Fibroblast of skin of left biceps (primary cell): ENCODE measurements around the gene CCDC85B.
A peak's percentile ranks its signal among the peaks of the same experiment; 100 is the strongest.

Experiments
- DNase-seq, 2 experiments: peaks; one replicate each; pipeline ENCODE4 v3.0.0-alpha.2; 2013; ENCODE audit warnings: low read depth in 2 of 2

The CCDC85B gene

GRCh38 chr11:65857853-65858680, 32.4 kb upstream of the CCDC85B start, which contains the start of gene CFL1:
CFL1 (minus strand) TSS chr11:65858180; CDS start chr11:65858099, 81 bp downstream.
- DNase-seq, result peak; percentile 95 to 96

- DNase-seq, result no peak
Observed at GRCh38 chr11:65858681-65859087, 31.8 kb upstream of the CCDC85B start.

GRCh38 chr11:65859095-65859811, 31.2 kb upstream of the CCDC85B start:
- peak; percentile 99 for DNase-seq

DNA sequence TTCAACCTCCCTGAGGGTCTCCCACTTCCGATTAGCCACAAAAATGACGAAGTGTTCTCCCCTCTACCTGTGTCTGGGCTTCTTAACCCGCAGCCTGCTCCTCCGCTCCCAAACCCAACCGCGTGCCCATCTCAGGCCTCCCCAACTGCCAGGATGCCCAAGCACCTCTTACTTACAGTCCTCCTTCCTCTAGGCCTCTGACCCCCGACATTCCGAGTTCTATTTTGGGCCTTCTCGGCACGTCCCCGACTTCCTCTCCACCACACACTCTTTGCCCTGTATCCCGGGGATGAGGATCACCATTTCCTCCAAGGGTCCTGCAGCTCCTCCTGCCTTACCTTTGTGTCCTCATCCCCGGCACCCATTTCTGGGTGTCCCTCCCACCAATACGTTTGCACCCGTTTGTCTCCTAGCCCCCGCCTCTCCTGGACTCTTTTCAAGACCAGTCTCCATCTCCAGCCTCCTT, 30.6 kb upstream of the CCDC85B start:
- no peak for DNase-seq

DNA sequence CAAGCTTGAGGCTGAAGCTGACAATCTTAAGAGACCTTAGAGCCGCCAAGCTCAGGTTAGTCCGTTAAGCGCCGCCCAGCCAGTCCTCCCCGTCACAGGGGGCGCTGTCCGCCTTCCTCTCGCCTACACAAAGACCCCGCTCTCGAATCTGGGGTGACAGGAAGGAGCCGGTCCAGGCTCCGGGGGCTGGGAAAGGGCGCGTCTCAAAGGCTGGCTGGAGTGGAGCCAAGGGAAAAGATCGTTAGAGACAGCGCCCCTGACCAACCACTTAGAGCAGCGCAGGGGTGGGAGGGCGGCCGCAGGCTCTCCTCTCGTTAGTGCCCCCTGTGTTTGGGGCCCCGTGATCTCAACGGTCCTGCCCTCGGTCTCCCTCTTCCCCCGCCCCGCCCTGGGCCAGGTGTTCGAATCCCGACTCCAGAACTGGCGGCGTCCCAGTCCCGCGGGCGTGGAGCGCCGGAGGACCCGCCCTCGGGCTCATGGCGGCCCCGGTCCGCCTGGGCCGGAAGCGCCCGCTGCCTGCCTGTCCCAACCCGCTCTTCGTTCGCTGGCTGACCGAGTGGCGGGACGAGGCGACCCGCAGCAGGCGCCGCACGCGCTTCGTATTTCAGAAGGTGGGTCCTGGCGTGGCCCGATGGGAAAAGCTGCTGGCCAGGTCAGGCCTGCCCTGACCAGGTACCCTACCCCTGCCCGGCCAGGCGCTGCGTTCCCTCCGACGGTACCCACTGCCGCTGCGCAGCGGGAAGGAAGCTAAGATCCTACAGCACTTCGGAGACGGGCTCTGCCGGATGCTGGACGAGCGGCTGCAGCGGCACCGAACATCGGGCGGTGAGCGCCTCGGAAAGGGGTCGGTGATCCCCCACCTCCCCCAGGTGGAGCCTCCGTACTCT, 30.0 kb upstream of the CCDC85B start, which contains the start of gene MUS81:
Gene MUS81, plus strand, starts transcription at position 156 of the 887 bp plus-strand sequence. Its CDS starts 321 bp downstream, at position 477.
- DNase-seq, result peak; percentile 96 to 97

DNA sequence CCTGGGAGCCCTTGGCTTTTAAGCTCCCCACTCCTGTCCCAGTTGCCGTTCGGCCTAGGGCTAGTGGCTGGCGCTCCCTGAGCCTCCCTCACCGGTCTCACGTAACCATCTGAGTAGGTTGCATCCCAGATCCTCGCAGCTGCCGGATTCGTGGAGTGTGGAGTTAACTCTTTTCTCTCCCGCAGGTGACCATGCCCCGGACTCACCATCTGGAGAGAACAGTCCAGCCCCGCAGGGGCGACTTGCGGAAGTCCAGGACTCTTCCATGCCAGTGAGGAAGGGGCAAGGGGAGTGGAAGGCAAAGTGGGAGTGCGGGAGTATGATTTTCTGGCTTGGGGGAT, 29.3 kb upstream of the CCDC85B start:
- DNase-seq, result no peak

DNA sequence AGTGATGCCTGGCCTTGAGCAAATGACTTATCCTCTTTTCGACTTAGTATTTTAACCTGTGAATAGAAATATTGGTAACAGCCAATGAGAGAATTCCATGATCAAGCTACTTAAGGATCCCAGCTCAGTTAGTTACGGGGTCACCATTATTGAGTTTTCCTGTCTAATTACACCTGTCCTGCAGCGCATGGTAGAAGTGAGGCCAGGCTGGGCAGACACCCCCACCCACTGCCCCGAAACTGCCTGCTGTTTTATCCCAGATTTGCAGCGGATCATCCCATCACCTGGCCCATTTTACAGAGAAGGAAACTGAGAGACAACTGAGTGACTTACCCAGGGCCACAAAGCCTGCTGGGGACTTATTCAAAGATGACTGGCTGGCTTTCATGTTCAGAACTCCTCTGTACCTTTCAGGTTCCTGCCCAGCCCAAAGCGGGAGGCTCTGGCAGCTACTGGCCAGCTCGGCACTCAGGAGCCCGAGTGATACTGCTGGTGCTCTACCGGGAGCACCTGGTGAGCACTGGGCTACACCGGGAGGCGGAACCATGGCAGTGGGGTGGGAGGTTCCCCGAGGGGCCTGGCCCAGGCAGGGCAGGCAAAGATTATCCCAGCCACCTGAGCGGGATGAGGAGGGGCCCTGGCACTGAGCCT, 28.8 kb upstream of the CCDC85B start:
- no peak for DNase-seq

DNA sequence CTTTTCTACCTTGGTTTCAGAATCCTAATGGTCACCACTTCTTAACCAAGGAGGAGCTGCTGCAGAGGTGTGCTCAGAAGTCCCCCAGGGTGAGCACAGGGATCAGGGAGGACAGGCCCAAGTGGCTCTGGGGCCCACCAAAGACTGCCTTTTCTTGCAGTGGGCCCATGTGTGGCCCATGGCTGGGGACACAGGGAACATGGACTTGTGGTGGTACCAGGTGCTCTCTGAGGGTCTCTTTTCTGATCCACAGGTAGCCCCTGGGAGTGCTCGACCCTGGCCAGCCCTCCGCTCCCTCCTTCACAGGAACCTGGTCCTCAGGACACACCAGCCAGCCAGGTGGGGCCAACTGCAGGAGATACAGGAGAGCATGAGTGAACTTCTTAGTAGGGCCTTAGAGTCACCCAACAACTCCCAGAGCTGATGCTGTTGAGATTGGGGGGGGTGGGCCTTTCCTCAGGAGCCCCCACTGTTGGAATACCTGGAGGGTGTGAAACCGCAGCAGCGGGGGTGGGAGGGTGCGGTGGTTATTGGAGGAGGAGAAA, 28.2 kb upstream of the CCDC85B start:
- no peak for DNase-seq

GRCh38 chr11:65862941-65863888, 27.3 kb upstream of the CCDC85B start:
- DNase-seq, result no peak

DNA sequence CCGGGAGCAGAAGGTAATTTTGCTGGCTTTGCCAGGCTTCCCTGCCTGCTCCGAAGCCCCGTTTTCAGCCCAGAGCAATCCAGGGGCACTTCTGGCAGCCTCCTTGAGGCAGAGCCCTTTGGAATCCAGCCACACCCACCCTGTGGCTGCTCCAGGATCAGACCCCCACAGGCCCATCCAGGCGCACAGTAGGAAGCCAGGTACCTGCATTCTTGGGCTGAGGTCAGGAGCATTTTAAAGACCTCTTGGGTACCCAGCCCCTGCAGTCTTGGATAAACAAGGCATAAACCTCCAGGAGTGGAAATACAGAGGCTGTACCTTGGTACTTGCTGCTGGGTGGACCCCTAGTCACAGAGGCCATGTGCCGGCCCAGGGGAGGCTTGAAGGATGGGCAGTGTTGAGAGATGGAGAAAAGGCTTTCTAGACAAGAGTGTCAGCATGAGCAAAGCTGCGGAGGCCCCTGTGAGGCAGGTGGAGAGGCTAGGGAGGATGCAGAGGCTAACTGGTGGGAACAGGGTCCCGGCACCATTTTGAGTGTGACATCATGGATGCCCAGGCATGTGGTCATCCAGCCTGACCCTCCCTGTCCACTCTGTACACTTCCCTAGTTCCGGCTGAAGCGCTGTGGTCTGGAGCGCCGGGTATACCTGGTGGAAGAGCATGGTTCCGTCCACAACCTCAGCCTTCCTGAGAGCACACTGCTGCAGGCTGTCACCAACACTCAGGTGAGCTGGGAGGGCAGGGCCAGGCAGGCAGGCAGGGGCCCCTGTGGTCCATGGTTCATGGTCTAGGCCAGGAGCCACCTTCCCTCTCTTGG, 26.4 kb upstream of the CCDC85B start:
- DNase-seq, result no peak

GRCh38 chr11:65864706-65865471, 25.6 kb upstream of the CCDC85B start:
- no peak for DNase-seq

- DNase-seq, result no peak
Observed at GRCh38 chr11:65865550-65866172, 24.8 kb upstream of the CCDC85B start.

GRCh38 chr11:65866509-65867283, 23.8 kb upstream of the CCDC85B start:
- no peak for DNase-seq

- DNase-seq, result no peak
Observed at GRCh38 chr11:65867284-65868071, 23.0 kb upstream of the CCDC85B start.

DNA sequence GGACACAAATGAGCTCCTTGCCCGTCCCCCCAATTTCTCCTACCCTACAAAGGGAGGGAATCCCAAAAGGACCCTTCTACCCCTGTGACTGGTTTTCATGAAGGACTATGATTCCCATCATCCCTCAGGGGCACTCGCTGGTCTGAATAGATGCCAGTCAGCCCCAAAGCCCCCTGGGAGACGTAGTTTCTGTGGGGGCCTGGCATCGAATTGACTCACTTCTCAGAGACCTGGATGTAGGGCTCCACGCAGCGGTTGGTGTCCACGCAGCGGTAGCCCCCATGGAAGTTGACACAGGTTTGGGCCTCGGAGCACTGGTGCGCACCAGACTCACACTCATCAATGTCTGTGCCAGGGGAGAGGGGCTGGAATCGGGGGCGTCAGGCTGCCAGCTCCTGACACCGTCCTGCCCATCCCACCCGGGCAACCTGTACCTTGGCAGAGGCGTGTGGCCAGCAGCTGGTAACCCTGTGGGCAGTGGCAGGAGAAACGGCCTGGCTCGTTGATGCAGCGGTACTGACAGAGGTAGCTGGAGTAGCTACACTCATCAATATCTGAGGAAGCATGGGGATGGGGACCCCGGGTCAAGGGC, 22.3 kb upstream of the CCDC85B start:
- DNase-seq, result no peak

DNA sequence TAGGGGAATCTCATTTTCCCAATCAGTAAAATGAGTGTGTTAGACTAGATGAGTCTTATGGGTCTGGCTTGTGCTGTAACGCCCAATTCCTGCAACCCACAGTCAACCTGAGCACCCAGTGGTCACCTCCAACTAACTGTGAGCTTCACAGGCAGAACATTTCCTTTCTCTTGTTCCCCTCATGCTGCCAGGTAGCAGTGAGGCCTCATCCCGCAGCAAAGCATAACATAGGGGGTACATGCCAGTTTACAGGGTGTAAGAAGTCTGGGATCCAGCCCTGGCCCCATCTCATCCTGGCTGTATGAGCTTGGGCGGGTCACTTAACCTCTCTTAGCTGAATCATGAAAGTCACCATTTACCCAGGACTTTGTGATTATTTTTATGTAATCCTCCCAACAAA, 21.6 kb upstream of the CCDC85B start:
- no peak for DNase-seq
